SK-N-SH treated with all-trans-retinoic acid at 6 μM for 48 hours (cell line): Measurements from ENCODE around the gene BARHL2.
A peak's percentile ranks its signal among the peaks of the same experiment; 100 is the strongest.

ENCODE experiments used
- ATAC-seq: fragments of 200-7000 bp; cut with Tn5 transposase; 3 replicates; pipeline ENCODE4 v1.9.1; 2020; ENCODE audit warnings: mild to moderate bottlenecking, moderate library complexity
- ARNTL ChIP-seq: fragments of 450-650 bp; formaldehyde crosslinking; IDR thresholded peaks from 2 replicates; pipeline ENCODE4 v1.5.0; 2020; ENCODE audit warnings: low read depth, mild to moderate bottlenecking, moderate library complexity, borderline replicate concordance
- BACH2 ChIP-seq: fragments of 250-450 bp; sonication (Bioruptor Pico); IDR thresholded peaks from 2 replicates; pipeline ENCODE4 v1.9.0; 2021; ENCODE audit warnings: mild to moderate bottlenecking, borderline replicate concordance
- CREB5 ChIP-seq: fragments of 250-450 bp; sonication (Bioruptor Pico); IDR thresholded peaks from 2 replicates; pipeline ENCODE4 v1.5.1; 2020; ENCODE audit warnings: low read depth, mild to moderate bottlenecking, moderate library complexity
- CSRNP3 ChIP-seq: fragments of 250-450 bp; sonication (Bioruptor Pico); IDR thresholded peaks from 2 replicates; pipeline ENCODE4 v1.5.1; 2021; ENCODE audit warnings: mild to moderate bottlenecking, moderate library complexity
- ESRRG ChIP-seq: fragments of 250-450 bp; sonication (Bioruptor Pico); IDR thresholded peaks from 2 replicates; pipeline ENCODE4 v1.6.1; 2021; ENCODE audit warnings: mild to moderate bottlenecking
- GLIS3 ChIP-seq: fragments of 250-450 bp; sonication (Bioruptor Pico); IDR thresholded peaks from 2 replicates; pipeline ENCODE4 v1.5.0; 2020; ENCODE audit warnings: mild to moderate bottlenecking, moderate library complexity
- ISL1 ChIP-seq: fragments of 250-450 bp; sonication (Bioruptor Pico); IDR thresholded peaks from 2 replicates; pipeline ENCODE4 v2.1.2; 2022; ENCODE audit warnings: mild to moderate bottlenecking, moderate library complexity
- OSR1 ChIP-seq: fragments of 250-450 bp; sonication (Bioruptor Pico); IDR thresholded peaks from 2 replicates; pipeline ENCODE4 v1.8.0; 2022; ENCODE audit warnings: moderate library complexity, mild to moderate bottlenecking, inconsistent platforms
- PATZ1 ChIP-seq: fragments of 250-450 bp; sonication (Bioruptor Pico); IDR thresholded peaks from 2 replicates; pipeline ENCODE4 v1.8.0; 2020; ENCODE audit warnings: mild to moderate bottlenecking, moderate library complexity, borderline replicate concordance
- PPARA ChIP-seq: fragments of 250-450 bp; sonication (Bioruptor Pico); IDR thresholded peaks from 2 replicates; pipeline ENCODE4 v1.5.0; 2020; ENCODE audit warnings: mild to moderate bottlenecking, borderline replicate concordance
- SNAI2 ChIP-seq: fragments of 250-450 bp; sonication (Bioruptor Pico); IDR thresholded peaks from 2 replicates; pipeline ENCODE4 v1.5.0; 2020; ENCODE audit warnings: mild to moderate bottlenecking, moderate library complexity
- TCF4 ChIP-seq: fragments of 250-450 bp; sonication (Bioruptor Pico); IDR thresholded peaks from 2 replicates; pipeline ENCODE4 v1.8.0; 2021; ENCODE audit warnings: mild to moderate bottlenecking, moderate library complexity, borderline replicate concordance
- TOX ChIP-seq: fragments of 250-450 bp; sonication (Bioruptor Pico); IDR thresholded peaks from 2 replicates; pipeline ENCODE4 v1.8.0; 2021; ENCODE audit warnings: mild to moderate bottlenecking, moderate library complexity, borderline replicate concordance
- TSHZ2 ChIP-seq: fragments of 250-450 bp; sonication (Bioruptor Pico); IDR thresholded peaks from 2 replicates; pipeline ENCODE4 v1.5.0; 2020; ENCODE audit warnings: mild to moderate bottlenecking, moderate library complexity
- ZC3H10 ChIP-seq: fragments of 250-450 bp; sonication (Bioruptor Pico); IDR thresholded peaks from 2 replicates; pipeline ENCODE4 v1.5.1; 2021; ENCODE audit warnings: mild to moderate bottlenecking, moderate library complexity
- ZFP3 ChIP-seq: fragments of 250-450 bp; sonication (Bioruptor Pico); IDR thresholded peaks from 2 replicates; pipeline ENCODE4 v1.5.0; 2020; ENCODE audit warnings: mild to moderate bottlenecking, moderate library complexity
- ZFP30 ChIP-seq: fragments of 450-650 bp; formaldehyde crosslinking; IDR thresholded peaks from 2 replicates; pipeline ENCODE4 v1.5.0; 2022; ENCODE audit warnings: mild to moderate bottlenecking, moderate library complexity
- ZNF565 ChIP-seq: fragments of 450-650 bp; formaldehyde crosslinking; conservative IDR thresholded peaks from 2 replicates; pipeline ENCODE4 v1.5.0; 2020; ENCODE audit warnings: low read depth, mild to moderate bottlenecking, moderate library complexity
- ZNF70 ChIP-seq: fragments of 450-650 bp; formaldehyde crosslinking; IDR thresholded peaks from 2 replicates; pipeline ENCODE4 v1.5.0; 2020; ENCODE audit warnings: mild to moderate bottlenecking, moderate library complexity
- ZNF8 ChIP-seq: fragments of 450-650 bp; formaldehyde crosslinking; IDR thresholded peaks from 2 replicates; pipeline ENCODE4 v1.5.0; 2020; ENCODE audit warnings: mild to moderate bottlenecking, moderate library complexity
- TF ChIP-seq, protein P1 (sequence below): fragments of 250-450 bp; sonication (Bioruptor Pico); IDR thresholded peaks from 2 replicates; pipeline ENCODE4 v1.8.0; 2021; ENCODE audit warnings: low read depth, mild to moderate bottlenecking, moderate library complexity, borderline replicate concordance

Gene BARHL2

DNA sequence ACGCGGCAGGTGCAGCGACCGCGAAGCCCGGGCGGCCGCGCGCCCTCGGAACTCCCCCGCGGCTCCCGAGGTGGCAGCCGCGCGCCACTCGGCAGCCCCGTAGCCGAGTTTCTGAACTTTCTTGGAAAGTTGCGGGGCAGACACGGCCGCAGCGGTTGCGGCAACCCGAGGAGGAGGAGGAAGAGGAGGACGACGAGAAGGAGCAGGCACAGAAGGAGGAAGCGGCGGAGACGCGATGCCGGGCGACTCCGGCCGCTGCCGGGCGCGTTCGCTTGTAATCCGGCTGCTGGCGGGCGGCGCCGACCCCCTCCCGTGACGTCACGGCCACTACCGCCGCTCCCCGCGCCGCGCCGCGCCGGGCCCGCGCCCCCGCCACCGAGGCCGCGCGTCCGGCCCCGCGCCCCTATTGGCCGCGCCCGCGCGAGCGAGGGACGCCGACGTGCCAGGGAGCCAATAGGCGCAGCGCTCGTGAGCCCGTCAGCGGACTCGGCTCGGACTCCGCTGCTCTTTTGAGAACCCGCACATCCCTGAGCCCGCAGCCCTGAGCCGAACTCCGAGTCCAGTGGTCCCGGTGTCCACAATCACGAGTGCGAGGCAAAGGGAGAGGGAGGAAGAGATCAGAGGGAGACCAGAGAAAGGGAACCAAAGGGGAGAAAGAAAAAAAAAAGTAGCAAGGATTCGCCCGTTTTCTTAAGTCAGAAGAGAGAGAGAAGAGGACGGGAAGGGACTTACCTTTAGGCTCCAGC is 736 bp upstream of the BARHL2 start:
- peak; percentile 63 for ATAC-seq
- TF ChIP-seq ISL1 (CRISPR knock-in tag) (no peak), ZC3H10 (CRISPR knock-in tag) (no peak), CSRNP3 (no peak), ZFP3 (CRISPR knock-in tag) (no peak), ESRRG (no peak), ARNTL (CRISPR knock-in tag) (no peak), TSHZ2 (CRISPR knock-in tag) (no peak), ZNF70 (CRISPR knock-in tag) (no peak)
- TF ChIP-seq, protein P1, sequence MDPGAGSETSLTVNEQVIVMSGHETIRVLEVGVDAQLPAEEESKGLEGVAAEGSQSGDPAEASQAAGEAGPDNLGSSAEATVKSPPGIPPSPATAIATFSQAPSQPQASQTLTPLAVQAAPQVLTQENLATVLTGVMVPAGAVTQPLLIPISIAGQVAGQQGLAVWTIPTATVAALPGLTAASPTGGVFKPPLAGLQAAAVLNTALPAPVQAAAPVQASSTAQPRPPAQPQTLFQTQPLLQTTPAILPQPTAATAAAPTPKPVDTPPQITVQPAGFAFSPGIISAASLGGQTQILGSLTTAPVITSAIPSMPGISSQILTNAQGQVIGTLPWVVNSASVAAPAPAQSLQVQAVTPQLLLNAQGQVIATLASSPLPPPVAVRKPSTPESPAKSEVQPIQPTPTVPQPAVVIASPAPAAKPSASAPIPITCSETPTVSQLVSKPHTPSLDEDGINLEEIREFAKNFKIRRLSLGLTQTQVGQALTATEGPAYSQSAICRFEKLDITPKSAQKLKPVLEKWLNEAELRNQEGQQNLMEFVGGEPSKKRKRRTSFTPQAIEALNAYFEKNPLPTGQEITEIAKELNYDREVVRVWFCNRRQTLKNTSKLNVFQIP (CRISPR knock-in tag) = no peak

DNA sequence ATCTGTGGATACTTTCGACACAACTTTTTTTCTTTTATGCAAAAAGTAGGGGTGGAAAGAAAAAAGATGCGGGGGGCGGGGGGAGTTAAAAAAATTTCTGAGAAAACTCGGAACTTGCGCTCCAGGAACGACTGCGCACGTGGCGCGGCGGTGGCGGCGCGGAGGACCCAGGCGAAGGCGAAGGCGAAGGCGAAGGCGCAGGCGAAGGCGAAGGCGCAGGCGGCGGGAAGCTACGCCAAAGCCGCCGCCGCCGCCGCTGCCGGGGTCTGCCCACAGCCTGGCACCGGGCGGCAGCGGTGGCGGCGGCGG is 208 bp upstream of the BARHL2 start:
- no peak for TF ChIP-seq SNAI2
- TF ChIP-seq BACH2 (CRISPR knock-in tag) = no peak
- TF ChIP-seq, protein P1 (CRISPR knock-in tag) = no peak
- TF ChIP-seq TOX (CRISPR knock-in tag) = no peak
- no peak for TF ChIP-seq GLIS3
- TF ChIP-seq, all 23 proteins: peak for 0
- no peak for ATAC-seq

DNA sequence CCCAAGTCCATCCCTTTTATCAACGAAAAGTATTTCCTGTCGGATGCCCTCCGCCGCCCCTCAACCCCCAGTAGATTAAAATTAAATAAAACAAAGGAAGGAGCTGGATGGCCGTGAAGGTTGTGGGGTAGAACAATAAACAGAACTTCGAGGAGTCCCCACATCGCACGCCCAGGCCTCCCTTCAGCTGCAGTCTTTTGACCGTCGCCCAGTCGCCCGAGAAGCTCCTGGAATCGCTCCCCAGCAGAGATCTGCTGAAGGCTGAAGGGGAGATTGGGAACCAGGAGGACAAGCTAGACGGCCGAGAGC is 905 bp downstream of the BARHL2 start:
- ATAC-seq = no peak
- TF ChIP-seq TOX (CRISPR knock-in tag) (no peak), BACH2 (CRISPR knock-in tag) (no peak), ZNF8 (CRISPR knock-in tag) (no peak), ZC3H10 (CRISPR knock-in tag) (no peak), ZFP30 (CRISPR knock-in tag) (no peak), ISL1 (CRISPR knock-in tag) (no peak), ESRRG (no peak), CSRNP3 (no peak), SNAI2 (no peak), CREB5 (CRISPR knock-in tag) (no peak), ZNF565 (CRISPR knock-in tag) (no peak), OSR1 (no peak), ZNF70 (CRISPR knock-in tag) (no peak), TCF4 (CRISPR knock-in tag) (no peak), ARNTL (CRISPR knock-in tag) (no peak), PPARA (CRISPR knock-in tag) (no peak), GLIS3 (no peak), PATZ1 (CRISPR knock-in tag) (no peak), ZFP3 (CRISPR knock-in tag) (no peak)
- TF ChIP-seq, protein P1 (CRISPR knock-in tag) = no peak
